NCI-H526 (cell line): ENCODE measurements around the gene MPC2.

Experiments used
- DNase-seq, 2 experiments: peaks; one replicate each; lab custom pipeline; 2025; lab: John Stamatoyannopoulos, UW

The MPC2 gene

DNA sequence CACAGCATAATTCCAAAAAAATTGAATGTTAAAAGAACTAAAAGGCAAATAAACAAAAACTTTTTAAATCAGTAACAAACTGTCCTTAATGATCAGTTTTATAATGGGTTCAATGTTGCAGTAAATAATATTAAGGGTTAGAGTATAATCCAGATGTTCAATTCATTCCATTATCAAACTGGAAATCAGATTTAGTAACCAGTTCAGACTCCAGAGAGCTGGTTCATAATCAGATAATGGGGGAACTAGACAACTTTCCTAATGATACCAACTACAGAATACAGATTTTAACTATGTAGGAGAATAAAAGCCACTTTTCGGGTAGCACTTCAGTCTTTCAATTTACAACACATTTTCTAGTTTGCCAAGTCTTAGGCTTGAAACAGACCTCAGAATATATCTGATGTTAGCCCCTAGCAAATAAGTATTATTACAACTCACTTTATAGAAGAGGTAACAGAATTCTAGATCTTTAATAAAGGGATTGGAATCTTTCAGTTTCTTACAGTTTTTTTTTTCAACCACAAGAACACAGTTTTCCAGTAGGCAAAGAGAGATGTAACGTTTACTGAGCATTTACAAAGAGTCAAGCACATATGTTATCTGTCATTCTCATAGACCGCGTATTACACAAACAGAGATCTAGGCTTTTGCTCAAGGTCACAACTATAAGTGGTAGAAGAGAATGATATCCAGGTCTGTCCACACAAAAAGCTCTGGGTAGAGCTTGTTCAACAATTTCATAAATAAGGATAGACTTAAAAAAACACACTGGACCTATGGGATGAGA, 2.3 kb downstream of the MPC2 start:
- DNase-seq, result no peak

- DNase-seq, result no peak
Measured at GRCh38 chr1:167933788-167934187, 3.1 kb downstream of the MPC2 start.

DNA sequence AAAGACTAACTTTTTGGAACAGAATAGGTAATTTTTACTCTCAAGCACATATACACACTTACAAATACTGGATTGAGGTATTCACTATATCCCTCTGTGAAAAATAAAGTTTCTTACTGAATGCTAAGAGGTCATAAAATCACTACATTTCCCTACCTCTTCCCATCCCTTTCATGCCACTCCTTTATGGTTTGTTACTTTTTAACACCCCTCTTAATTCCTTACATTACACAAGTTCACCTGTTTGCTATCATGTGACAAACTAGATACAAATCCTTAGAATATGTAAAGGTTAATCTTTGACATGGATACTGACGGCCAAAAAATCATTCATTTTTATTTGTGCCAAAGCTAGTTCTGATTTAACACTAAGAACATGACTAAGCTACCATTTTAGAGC, 7.1 kb downstream of the MPC2 start:
- peak in 1 of 2 experiments; percentile 35 for DNase-seq

DNA sequence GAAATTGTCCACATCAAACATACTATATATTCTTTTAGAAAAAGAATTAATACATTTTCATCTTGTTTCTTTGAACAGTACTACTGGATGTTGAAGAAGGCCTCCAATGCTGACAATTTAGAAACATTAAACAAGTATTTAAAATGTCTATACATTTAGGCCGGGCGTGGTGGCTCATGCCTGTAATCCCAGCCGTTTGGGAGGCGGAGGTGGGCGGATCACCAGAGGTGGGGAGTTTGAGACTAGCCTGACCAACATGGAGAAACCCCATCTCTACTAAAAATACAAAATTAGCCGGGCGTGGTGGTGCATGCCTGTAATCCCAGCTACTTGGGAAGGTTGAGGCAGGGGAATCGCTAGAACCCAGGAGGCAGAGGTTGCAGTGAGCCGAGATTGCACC, 8.0 kb downstream of the MPC2 start:
- peak in 1 of 2 experiments; percentile 15 for DNase-seq

DNA sequence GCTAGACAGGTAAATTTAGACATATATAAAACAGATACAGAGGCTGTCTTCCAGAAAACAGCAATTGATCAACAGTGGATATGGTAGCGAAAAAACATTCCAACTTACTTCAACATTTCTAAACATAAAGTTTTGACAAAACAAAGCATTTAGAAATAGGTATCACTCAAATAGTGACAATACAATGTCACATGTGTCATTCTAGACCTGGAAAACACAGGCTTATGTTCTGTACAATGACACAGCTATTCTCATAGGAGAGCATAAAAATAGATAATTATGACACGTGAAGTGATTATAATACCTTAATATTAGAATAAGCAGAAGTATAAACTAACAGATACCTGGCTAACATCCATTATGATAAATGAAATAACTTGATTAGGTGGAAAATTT, 8.4 kb downstream of the MPC2 start:
- no peak for DNase-seq

DNA sequence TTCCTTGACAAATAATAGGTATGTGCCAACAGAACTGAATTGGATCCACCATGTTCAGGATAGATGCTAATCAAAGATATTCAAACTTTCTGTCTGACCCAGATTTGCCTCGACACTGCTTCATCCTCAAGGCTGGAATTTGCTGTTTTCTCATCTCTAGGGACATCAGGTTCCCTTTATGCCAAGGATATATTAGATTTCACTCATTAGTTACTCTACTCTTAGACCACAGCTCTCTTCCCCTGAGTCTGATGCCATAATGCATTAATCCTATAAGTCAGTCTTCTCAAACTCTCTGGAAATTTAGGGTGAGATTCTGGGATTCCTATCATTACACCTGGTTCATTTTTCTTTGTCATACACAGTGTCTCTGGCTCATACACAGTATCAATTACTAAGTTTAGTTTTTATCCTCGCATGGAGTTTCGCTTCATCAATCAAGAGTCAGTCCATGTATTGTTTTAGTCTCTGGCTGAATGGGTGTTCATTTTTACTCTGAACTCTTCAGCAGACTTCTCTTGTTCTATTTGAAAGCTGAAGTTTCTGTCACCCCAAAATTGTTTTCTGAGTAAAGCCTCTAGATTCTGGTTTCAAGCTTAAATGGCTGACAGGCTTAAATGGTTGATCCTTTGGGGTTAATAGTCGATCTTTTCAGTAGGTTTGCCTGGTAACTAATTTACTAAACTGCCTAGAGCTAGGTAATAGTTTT, 9.7 kb downstream of the MPC2 start:
- peak; percentile 69 to 73 for DNase-seq

GRCh38 chr1:167926486-167926997, 10.3 kb downstream of the MPC2 start:
- DNase-seq, result peak; percentile 85 to 93

- peak; percentile 57 to 63 for DNase-seq
Measured at GRCh38 chr1:167924543-167925231, 12.2 kb downstream of the MPC2 start.

DNA sequence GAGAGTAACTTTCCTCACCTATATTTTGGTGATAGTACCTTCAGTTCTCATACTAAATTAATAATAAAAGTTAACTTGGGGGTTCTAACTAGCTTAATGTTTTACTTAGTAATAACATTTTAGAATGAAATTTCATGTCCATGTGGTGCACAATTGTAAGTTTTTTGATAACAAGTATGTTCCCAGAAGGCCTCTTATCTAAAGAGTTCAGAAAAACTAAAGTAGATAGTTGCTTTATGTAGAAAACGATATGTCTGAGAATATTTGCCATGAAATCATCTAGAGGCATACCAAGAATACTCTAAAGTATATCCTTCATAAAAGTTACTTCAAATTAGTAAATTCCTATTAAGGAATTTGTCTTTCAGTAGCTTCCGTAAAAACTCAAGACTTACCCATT, 12.8 kb downstream of the MPC2 start:
- DNase-seq, result no peak

DNA sequence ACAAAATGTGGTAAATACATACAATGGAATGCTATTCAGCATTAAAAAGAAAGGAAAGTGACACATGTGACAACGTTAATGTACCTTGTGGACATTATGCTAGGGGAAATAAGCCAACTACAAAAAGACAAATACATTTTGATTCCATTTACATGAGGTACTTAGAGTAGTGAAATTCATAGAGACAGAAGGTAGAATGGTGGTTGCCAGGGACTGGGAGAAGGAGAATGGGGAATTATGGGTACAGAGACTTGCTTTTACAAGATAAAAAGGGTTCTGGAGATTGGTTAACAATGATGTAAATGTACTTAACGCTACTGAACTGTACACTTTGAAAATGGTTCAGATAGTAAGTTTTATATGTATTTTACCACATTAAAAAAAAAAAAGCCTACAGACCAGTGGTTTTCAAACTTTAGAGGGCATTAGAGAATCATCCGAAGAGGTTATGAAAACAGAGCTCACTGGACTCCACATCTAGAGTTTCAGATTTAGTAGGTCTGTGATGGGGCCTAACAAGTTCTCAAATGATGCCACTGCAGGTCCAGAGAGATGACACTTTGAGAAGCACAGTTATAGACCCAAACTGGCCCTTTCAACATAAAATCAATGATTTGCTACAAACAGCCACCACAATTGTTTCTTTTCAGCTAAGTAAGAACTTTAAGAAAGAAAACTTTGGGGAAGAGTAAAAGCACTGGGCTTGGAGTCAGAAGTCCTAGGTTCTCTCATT, 13.4 kb downstream of the MPC2 start:
- no peak for DNase-seq

GRCh38 chr1:167922611-167923074, 14.2 kb downstream of the MPC2 start:
- DNase-seq, result no peak

GRCh38 chr1:167922023-167922422, 14.8 kb downstream of the MPC2 start:
- no peak for DNase-seq

DNA sequence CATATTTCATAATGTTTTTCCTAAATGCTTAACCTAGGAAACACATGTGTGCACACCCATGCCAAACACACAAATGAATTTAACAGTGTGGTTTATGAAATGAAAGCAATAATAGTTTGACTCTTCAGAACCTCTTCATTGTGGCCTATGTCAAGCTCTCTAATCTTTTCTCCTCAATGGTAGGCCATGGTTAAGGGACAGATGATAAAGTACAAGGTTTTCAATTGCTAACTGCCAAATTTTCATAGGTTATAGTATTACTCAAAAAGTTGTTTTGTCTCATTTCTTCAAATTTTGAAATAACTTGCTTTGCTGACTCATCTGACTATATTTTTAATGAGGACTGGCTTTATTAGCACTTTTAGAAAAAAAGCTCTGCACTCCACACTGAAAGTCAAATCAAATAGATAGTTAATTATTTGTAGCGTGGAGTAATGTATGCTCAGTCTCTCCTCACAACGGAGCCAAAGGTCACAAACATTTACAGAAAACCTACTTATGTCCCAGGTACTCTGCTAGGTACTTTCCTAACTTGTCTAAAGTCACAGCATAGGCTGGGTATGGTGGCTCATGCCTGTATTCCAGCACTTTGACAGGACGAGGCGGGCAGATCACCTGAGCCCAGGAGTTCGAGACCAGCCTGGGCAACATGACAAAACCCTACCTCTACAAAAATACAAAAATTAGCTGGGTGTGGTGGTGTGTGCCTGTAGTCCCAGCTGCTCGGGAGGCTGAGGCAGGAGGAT, 19.9 kb downstream of the MPC2 start:
- no peak for DNase-seq

DNA sequence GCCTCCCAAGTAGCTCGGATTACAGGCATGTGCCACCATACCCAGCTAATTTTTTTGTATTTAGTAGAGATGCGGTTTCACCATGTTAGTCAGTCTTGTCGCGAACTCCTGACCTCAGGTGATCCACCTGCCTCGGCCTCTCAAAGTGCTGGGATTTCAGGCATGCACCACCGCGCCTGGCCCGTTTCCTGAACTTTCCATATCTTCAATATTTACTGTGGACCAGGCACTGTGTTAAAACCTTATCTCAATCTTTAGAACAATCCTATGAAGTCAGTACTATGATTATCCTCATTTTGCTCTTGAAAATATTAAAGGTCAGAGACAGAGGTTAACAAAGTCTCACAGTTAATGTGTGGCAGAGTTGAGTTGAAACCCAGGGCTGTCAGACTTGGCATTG, 21.3 kb downstream of the MPC2 start:
- DNase-seq, result no peak

GRCh38 chr1:167913895-167914496, 22.9 kb downstream of the MPC2 start, which contains the start of gene ADCY10:
Gene ADCY10, minus strand, starts transcription at chr1:167914134. Its CDS starts 8,994 bp downstream, at chr1:167905140.
- peak in 1 of 2 experiments; percentile 20 for DNase-seq

GRCh38 chr1:167912294-167912693, 24.6 kb downstream of the MPC2 start:
- peak; percentile 40 to 44 for DNase-seq

- no peak for DNase-seq
Measured at GRCh38 chr1:167911413-167911812, 25.5 kb downstream of the MPC2 start.

- DNase-seq, result no peak
Measured at GRCh38 chr1:167910530-167910929, 26.3 kb downstream of the MPC2 start.

DNA sequence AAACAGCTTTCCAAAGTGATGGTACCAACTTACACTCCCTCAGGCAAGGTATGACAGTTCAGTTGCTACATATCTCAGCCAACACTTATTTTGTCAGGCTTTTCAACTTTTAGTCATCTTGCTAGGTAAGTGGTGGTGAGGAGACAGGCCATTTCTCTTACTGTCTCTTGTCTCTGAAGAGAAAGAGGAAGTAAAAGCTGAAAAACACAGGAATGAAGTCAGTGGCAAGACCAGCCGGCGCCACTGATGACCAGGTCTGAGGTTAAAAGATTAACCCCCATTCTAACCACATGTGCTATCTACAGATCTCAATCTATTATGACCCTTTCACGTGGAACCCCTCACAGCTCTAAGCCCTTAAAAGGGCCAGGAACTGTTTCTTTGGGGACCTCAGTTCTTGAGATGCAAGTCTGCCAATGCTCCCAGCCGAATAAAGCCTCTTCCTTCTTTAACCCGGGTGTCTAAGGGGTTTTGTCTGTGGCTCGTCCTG, 27.1 kb downstream of the MPC2 start:
- DNase-seq, result no peak

- DNase-seq, result no peak
Measured at GRCh38 chr1:167905671-167906070, 31.2 kb downstream of the MPC2 start.
